Measurements from ENCODE around the gene MED13. TPM values are rescaled to one million over a fixed set of nuclear protein-coding genes. Genes with fewer than 3 reads are reported as not detected.

MED13 gene
- total and polyA plus RNA-seq, 11 donors: 5.6 to 59.1 (median 38.9) TPM

DNA sequence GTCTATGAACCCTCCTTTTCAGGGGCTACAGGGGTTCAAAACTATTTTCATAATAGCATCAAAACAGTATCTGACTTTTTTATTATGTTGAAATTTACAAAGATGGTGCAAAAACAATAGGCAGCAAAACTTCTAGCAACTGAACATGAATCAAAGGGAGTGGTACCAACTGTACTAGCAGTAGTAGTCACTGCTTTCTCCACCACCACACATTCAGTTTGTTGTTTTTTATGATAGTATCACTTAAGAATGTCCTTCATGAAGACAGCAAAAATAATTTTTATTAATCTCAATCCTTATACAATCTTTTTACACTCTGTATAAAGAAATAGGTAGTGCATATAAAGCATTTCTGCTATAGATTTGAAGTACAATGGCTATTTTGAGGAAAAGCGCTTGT is 47.6 kb downstream of the MED13 start:
- 92 to 100% (median 97%) methylated on average over 1 of the region's 1 CpG for WGBS, 4 donors
- intact Hi-C loops (cut with DNase I): no loop called here
- no peak for ATAC-seq
- Histone ChIP-seq H3K27me3 (no peaks in the 10 kb centered on the region), H3K4me3 (no peak overlapping the region), H3K9me3 (peaks cover 0 to 7% (median 0%) of the 10 kb centered on the region in 12 donors), H3K36me3 (peaks cover 0 to 86% (median 68%) of the 10 kb centered on the region in 9 donors), H3K27ac (no peak overlapping the region), H3K4me1 (peaks cover 0 to 9% (median 3%) of the 10 kb centered on the region in 12 donors)
- TF ChIP-seq, protein P1, sequence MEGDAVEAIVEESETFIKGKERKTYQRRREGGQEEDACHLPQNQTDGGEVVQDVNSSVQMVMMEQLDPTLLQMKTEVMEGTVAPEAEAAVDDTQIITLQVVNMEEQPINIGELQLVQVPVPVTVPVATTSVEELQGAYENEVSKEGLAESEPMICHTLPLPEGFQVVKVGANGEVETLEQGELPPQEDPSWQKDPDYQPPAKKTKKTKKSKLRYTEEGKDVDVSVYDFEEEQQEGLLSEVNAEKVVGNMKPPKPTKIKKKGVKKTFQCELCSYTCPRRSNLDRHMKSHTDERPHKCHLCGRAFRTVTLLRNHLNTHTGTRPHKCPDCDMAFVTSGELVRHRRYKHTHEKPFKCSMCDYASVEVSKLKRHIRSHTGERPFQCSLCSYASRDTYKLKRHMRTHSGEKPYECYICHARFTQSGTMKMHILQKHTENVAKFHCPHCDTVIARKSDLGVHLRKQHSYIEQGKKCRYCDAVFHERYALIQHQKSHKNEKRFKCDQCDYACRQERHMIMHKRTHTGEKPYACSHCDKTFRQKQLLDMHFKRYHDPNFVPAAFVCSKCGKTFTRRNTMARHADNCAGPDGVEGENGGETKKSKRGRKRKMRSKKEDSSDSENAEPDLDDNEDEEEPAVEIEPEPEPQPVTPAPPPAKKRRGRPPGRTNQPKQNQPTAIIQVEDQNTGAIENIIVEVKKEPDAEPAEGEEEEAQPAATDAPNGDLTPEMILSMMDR (IDR thresholded peaks at IDR 0.05): no peak
- no peak for TF ChIP-seq POLR2A (IDR thresholded peaks at IDR 0.05)
- DNase-seq: no peak

DNA sequence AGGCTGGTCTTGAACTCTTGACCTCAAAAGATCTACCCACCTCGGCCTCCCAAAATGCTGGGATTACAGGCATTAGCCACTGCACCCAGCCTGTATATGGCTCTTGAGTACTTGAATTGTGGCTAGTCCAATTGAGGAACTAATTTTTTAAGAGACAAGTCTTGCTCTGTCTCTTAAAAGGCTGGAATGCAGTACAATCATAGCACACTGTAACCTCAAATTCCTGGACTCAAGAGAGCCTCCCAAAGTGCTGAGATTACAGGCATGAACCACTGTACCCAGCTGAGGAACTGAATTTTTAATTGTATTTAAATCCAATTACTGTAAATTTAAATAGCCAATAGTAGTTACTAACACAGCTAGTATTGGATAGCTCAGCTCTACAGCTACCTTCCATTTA is 50.6 kb downstream of the MED13 start:
- intact Hi-C loops (cut with DNase I): no loop called here
- Histone ChIP-seq H3K27me3 (no peaks in the 10 kb centered on the region), H3K9me3 (peaks cover 0 to 7% (median 0%) of the 10 kb centered on the region in 12 donors), H3K4me3 (no peak overlapping the region), H3K27ac (no peak overlapping the region), H3K4me1 (peaks cover 0 to 9% (median 3%) of the 10 kb centered on the region in 12 donors), H3K36me3 (peaks cover 0 to 96% (median 76%) of the 10 kb centered on the region in 9 donors)
- ATAC-seq (no peak), DNase-seq (no peak)
- 78 to 95% (median 94%) methylated on average over 1 of the region's 1 CpG for WGBS, 4 donors
- TF ChIP-seq, protein P1 (IDR thresholded peaks at IDR 0.05): no peak
- no peak for TF ChIP-seq POLR2A (IDR thresholded peaks at IDR 0.05)

DNA sequence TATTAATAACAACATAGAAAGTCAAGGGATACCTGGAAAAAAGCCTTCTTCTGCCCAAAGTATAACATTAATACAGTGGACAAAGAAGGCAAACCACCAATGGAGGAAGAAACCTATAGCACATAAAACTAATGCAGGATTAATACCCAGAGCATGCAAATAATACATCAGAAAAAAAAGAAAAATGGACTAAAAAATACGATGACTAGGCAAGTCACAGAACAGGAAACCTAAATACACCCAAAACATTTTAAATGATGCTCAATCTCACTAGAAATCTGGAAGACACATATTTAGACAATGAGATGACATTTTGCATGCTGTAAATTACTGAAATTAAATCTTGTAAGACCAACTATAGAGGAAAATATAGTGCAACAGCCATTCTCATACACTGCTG is 55.9 kb downstream of the MED13 start:
- intact Hi-C loops (cut with DNase I): no loop called here
- H3K27me3 ChIP-seq: no peaks in the 10 kb centered on the region
- no peak overlapping the region for H3K27ac ChIP-seq
- no peak overlapping the region for H3K4me3 ChIP-seq
- H3K4me1 ChIP-seq: peaks cover 0 to 4% (median 0%) of the 10 kb centered on the region in 12 donors
- no peak for TF ChIP-seq POLR2A (IDR thresholded peaks at IDR 0.05)
- TF ChIP-seq, protein P1 (IDR thresholded peaks at IDR 0.05): no peak
- no peaks in the 10 kb centered on the region for H3K9me3 ChIP-seq
- 79 to 93% (median 89%) methylated on average over 1 of the region's 1 CpG for WGBS, 4 donors
- DNase-seq: no peak
- peaks cover 0 to 94% (median 78%) of the 10 kb centered on the region in 9 donors for H3K36me3 ChIP-seq
- no peak for ATAC-seq

DNA sequence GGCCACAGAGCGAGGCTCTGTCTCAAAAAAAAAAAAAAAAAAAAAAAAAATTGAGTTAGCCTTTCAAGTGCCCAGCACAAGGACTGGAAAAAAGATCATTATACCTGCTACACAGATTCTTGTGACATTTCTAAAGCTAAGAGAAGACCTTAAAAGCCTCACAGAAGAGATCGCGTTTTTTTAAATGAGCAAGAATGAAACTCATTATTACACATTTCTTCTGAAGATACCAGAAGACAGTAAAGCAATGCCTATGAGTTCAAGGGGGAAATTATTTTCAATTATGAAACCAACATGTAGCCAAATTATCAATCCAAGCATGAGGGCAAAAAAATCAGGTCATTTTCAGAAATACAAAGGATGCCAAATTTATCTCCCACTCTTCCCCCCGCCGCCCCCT is 56.8 kb downstream of the MED13 start:
- ATAC-seq (no peak), DNase-seq (no peak)
- no peak for TF ChIP-seq POLR2A (IDR thresholded peaks at IDR 0.05)
- TF ChIP-seq, protein P1 (IDR thresholded peaks at IDR 0.05): no peak
- H3K9me3 ChIP-seq: no peaks in the 10 kb centered on the region
- 86 to 95% (median 93%) methylated on average over 5 of the region's 5 CpGs for WGBS, 4 donors
- no peak overlapping the region for H3K27ac ChIP-seq
- H3K4me3 ChIP-seq: no peak overlapping the region
- intact Hi-C loops (cut with DNase I): no loop called here
- H3K27me3 ChIP-seq: no peaks in the 10 kb centered on the region
- H3K4me1 ChIP-seq: peaks cover 0 to 8% (median 0%) of the 10 kb centered on the region in 12 donors
- H3K36me3 ChIP-seq: peaks cover 0 to 90% (median 76%) of the 10 kb centered on the region in 9 donors
